Natural killer cell treated with Interleukin-12 subunit alpha and Interleukin-12 subunit beta and Interleukin-15 and Interleukin-18, amount 100 ng/mL, for 72 hours (primary cell): Measurements from ENCODE around the gene MLF2. TPM values are rescaled to one million over a fixed set of nuclear protein-coding genes. Genes with fewer than 3 reads are reported as not detected.

ENCODE experiments used
- ATAC-seq, 2 donors: fragments of 150-1000 bp; cut with Tn5 transposase in 1 of 2; sonication (Bioruptor Pico), chemical (Tn5 transposase) in 1 of 2; 2 replicates each; pipeline ENCODE4 v1.10.0; 2021
- DNase-seq: peaks from one replicate; pipeline ENCODE4 v3.0.0; 2022; ENCODE audit warnings: low spot score
- H3K27ac Mint-ChIP-seq, 2 donors: 1 replicate in 1 of 2; 2 replicates in 1 of 2; pipeline ENCODE4 v1.8.0; 2022; ENCODE audit warnings: mixed read lengths in 2 of 2, mild to moderate bottlenecking in 1 of 2, moderate library complexity in 1 of 2
- H3K27me3 Mint-ChIP-seq, 2 donors: 1 replicate in 1 of 2; 2 replicates in 1 of 2; pipeline ENCODE4 v1.8.0; 2022; ENCODE audit warnings: mixed read lengths in 2 of 2
- H3K36me3 Mint-ChIP-seq: one replicate; pipeline ENCODE4 v1.8.0; 2022; ENCODE audit warnings: mixed read lengths
- H3K4me1 Mint-ChIP-seq, 2 donors: 1 replicate in 1 of 2; 2 replicates in 1 of 2; pipeline ENCODE4 v1.8.0; 2022; ENCODE audit warnings: low read depth in 2 of 2, mixed read lengths in 2 of 2, mild to moderate bottlenecking in 1 of 2
- H3K4me3 Mint-ChIP-seq: one replicate; pipeline ENCODE4 v1.8.0; 2022; ENCODE audit warnings: mixed read lengths
- H3K9me3 Mint-ChIP-seq: 2 replicates; pipeline ENCODE4 v1.8.0; 2022; ENCODE audit warnings: mixed read lengths
- total RNA-seq, 2 donors: library from RNA; stranded (reverse); gene quantifications; one replicate each; pipeline ENCODE4 v1.2.3, GENCODE V29; 2022

MLF2 gene
- total RNA-seq, 2 donors from 2014 or later: 98.3 to 124 TPM

DNA sequence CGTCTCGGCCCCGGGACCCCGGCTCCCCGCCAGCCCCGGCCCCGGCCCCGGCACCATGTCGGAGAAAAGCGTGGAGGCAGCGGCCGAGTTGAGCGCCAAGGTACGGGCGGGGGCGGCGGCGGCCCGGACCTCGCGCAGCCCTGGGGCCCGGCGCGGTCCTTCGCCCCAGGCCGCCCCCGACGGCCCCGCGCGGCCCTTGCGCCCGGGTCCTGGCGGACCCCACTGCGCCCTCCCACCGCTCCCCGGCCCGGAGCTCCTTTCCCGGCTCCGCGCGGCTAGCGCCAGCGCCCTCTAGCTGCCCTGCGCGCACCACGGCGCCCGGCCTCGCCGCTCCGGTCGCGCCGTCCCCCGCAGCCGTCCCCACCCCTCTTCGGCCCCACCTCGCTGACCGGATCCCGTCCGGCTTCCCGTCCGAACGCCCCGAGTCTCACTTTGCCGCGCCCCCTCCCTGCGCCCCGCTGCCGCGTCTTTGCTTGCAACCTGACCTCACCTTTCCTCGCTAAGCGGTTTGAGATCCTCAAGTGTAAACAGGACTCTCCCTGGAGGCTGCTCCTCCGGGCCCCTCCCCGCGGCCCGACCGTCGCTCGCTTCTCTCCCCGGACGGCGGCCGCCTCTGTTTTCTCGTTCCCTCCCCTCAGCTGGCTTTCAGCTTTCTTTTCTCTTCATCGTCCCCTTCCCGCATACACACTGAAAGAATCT is 13.9 kb upstream of the MLF2 start:
- Mint-ChIP-seq H3K4me3 (peak overlapping the region; percentile 93), H3K4me1 (peaks cover 30 to 52% of the 10 kb centered on the region in 2 donors), H3K9me3 (no peaks in the 10 kb centered on the region), H3K27me3 (peaks cover 32 to 36% of the 10 kb centered on the region in 2 donors), H3K27ac (peak overlapping the region; percentile 68 to 72), H3K36me3 (no peaks in the 10 kb centered on the region)
- DNase-seq (peak; percentile 71), ATAC-seq (peak; percentile 79 to 85)

GRCh38 chr12:6765634-6766581 is 13.0 kb upstream of the MLF2 start, which contains the start of gene PTMS:
TSS of gene PTMS (plus strand) at chr12:6766363. CDS start at chr12:6766706, 343 bp downstream.
- DNase-seq (peak; percentile 68), ATAC-seq (peak; percentile 22 to 45)
- H3K27ac Mint-ChIP-seq: peak within 1 kb of the TSS; percentile 68 to 72
- H3K36me3 Mint-ChIP-seq: no peaks in the 10 kb centered on the region
- peaks cover 26 to 43% of the 10 kb centered on the region in 2 donors for H3K4me1 Mint-ChIP-seq
- peaks cover 29% of the 10 kb centered on the region in 2 donors for H3K27me3 Mint-ChIP-seq
- no peaks in the 10 kb centered on the region for H3K9me3 Mint-ChIP-seq
- H3K4me3 Mint-ChIP-seq: peak within 1 kb of the TSS; percentile 93

- Mint-ChIP-seq H3K4me1 (peaks cover 26 to 41% of the 10 kb centered on the region in 2 donors), H3K27ac (peak overlapping the region; percentile 40 to 51), H3K36me3 (no peaks in the 10 kb centered on the region), H3K4me3 (peak overlapping the region; percentile 90), H3K9me3 (no peaks in the 10 kb centered on the region), H3K27me3 (peaks cover 25 to 29% of the 10 kb centered on the region in 2 donors)
- no peak for DNase-seq
- no peak for ATAC-seq
These were observed 12.2 kb upstream of the MLF2 start for GRCh38 chr12:6765048-6765633.

DNA sequence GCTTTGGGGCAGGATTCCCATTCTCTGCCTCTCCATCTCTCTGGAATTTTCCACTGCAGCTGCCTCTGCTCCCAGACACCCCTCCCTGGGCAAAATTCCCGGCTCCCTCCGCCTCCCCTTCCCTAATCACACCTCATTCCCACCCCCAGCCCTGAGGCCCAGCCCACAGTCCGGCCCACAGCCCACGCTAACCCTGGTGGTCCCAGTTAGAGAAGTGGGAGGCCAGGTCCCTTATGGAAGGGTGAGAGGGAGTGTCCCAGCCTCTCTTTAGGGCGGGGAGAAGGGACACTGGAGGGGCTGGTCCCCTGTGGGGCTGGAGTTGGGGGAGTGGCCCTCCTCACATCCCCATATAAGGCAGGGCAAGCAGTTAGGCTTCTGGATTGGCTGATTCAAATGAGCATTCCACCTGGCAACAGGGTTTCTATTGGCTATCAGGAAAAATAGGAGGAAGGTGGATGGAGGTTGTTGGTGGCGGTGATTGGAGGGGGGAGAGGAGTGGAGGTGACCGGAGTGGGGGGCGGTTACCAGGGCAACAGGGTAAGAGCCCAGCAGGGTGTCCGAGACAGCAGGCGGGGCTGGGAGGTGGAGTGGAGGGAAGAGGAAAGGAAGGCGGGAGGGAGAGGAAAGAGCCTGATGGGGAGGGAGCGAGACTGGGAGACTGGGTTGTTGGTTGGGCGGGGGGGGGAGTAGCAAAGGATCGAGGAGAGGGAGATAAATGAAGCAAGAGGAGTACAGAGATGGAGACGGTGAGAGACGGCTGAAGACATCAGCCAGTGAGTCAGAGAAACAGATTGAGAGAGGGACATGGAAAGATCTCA is 11.3 kb upstream of the MLF2 start:
- Mint-ChIP-seq H3K27me3 (peaks cover 20 to 29% of the 10 kb centered on the region in 2 donors), H3K9me3 (no peaks in the 10 kb centered on the region), H3K4me1 (peaks cover 26 to 36% of the 10 kb centered on the region in 2 donors), H3K4me3 (peak overlapping the region; percentile 83), H3K36me3 (no peaks in the 10 kb centered on the region), H3K27ac (peak overlapping the region; percentile 40 to 52)
- DNase-seq (peak; percentile 76), ATAC-seq (peak; percentile 87 to 89)

DNA sequence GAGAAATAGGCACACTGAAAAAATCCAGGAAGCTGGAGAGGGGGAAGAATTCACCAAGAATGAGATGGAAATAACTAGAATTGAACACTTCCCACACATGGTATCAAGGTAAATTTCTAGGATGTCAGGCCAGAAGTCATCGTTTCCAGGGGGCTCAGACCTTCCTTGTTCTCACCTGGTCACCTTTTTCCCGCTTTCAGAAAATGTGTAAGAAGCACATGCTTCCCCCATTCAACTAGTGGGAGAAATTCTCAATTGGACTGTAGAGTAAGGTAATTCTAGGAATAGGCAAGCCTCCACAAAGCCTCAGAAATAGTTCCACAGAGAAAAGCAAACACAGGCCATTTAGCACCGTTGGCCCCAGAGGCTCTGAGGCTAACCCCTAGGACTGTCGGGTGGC is 10.4 kb upstream of the MLF2 start:
- H3K9me3 Mint-ChIP-seq: no peaks in the 10 kb centered on the region
- no peak overlapping the region for H3K4me3 Mint-ChIP-seq
- no peaks in the 10 kb centered on the region for H3K36me3 Mint-ChIP-seq
- peaks cover 26 to 33% of the 10 kb centered on the region in 2 donors for H3K4me1 Mint-ChIP-seq
- H3K27me3 Mint-ChIP-seq: peaks cover 24 to 25% of the 10 kb centered on the region in 2 donors
- no peak overlapping the region for H3K27ac Mint-ChIP-seq
- ATAC-seq (no peak), DNase-seq (peak; percentile 16)

DNA sequence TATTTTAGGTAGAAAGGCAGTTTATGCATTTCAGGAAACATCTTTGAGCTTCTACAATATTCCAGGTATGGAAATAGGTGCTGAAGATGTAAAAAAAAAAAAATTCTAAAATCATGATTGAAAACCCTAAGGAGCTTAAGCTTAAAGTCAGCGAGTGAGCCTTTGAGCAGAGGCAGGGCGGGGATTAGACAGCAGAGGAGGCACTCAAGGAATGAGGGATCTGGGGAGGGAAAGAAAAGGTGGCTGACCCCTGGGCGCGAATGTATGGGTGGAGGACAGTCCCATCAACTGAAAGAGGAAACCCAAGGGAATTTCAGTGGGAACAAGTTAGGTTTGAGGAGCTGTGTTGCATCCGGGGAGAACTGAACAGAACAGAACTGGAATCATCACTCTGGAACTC is 6.8 kb upstream of the MLF2 start:
- ATAC-seq: no peak
- H3K36me3 Mint-ChIP-seq: no peaks in the 10 kb centered on the region

DNA sequence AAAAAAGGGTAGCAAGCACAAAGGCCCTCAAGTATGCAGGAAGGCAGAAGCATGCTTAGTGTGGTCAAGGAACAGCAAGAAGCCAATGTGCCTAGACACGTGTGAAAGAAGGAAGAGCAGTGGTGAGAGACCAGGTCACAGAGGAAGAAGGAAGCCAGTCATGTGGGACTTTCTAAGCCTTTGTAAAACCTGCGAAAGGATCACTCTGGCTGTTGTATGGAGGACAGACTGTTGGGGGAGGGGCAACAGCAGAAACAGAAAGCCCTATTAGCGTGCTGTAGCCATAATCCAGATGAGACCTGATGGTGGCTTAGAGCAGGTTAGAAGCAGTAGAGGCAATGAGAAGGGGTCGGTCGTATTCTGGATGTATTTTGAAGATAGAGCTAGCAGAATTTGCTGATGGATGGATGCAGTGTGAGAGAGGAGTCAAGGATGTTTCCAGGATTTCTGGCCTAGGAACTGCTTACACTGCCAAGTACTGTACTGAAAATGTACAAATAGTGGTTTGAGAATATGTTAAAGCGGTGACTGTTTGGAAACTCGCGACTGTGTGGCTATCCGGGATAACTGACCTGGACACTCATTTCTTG is 5.7 kb upstream of the MLF2 start:
- ATAC-seq (no peak), DNase-seq (peak; percentile 52)
- H3K27me3 Mint-ChIP-seq: peaks cover 8 to 13% of the 10 kb centered on the region in 2 donors
- no peaks in the 10 kb centered on the region for H3K36me3 Mint-ChIP-seq
- peaks cover 9 to 21% of the 10 kb centered on the region in 2 donors for H3K4me1 Mint-ChIP-seq
- peak overlapping the region; percentile 14 for H3K4me3 Mint-ChIP-seq
- H3K9me3 Mint-ChIP-seq: no peaks in the 10 kb centered on the region
- peak overlapping the region in 1 of 2 donors; percentile 11 for H3K27ac Mint-ChIP-seq

More for the DNA sequence above, 6.8 kb upstream of the MLF2 start:
- H3K27ac Mint-ChIP-seq: no peak overlapping the region
- no peaks in the 10 kb centered on the region for H3K9me3 Mint-ChIP-seq
- peaks cover 12 to 24% of the 10 kb centered on the region in 2 donors for H3K4me1 Mint-ChIP-seq
- no peak overlapping the region for H3K4me3 Mint-ChIP-seq
- no peak for DNase-seq
- H3K27me3 Mint-ChIP-seq: peaks cover 14 to 20% of the 10 kb centered on the region in 2 donors

DNA sequence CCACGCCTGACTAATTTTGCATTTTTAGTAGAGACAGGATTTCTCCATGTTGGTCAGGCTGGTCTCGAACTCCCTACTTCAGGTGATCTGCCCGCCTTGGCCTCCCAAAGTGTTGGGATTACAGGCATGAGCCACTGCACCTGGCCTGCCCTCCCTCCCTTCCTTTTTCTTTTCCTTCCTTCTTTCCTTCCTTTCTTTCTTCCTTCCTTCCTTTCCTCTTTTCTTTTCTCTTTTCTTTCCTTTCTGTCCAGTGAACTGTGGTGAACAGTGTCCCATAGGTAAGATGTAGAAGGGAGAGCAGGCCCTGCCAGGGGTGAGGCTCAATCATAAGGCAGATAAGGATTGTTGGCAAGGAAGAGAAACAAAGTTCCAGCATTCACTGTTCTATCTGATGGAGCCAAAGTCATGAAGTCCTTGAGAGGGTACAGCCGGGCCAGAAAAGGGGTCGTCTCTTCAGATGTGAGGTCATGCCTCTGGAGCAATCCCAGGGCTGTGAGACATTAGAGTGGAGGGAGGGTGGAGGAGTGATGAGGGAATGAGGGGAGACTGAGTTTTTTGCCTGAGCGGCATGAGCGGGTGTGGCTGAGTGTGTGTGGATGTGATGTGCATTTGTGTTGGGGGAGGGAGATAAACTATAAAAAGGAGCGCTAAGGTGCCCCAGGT is 4.2 kb upstream of the MLF2 start:
- peaks cover 12 to 23% of the 10 kb centered on the region in 2 donors for H3K4me1 Mint-ChIP-seq
- H3K27ac Mint-ChIP-seq: peak overlapping the region in 1 of 2 donors; percentile 15
- no peaks in the 10 kb centered on the region for H3K36me3 Mint-ChIP-seq
- H3K27me3 Mint-ChIP-seq: peaks cover 8 to 11% of the 10 kb centered on the region in 2 donors
- DNase-seq: peak; percentile 15
- no peaks in the 10 kb centered on the region for H3K9me3 Mint-ChIP-seq
- no peak for ATAC-seq
- no peak overlapping the region for H3K4me3 Mint-ChIP-seq

DNA sequence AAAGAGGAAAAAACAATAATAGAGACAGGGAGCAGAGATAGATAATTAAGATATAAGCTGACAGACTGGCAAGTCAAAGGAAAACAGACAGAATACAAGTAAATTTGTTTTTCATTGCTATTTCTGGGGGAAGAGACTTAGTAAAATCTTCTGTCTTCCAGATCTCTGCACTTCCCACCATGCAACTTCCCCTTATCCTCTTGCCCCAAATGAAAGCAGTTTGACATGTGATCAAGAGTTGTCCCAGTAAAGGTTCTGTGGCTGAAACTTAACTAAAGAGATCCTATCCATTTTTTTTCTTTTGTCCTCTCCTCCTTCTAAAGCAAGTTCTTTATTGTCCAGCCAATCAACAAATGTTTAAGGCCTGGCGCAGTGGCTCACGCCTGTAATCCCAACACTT is 1.5 kb upstream of the MLF2 start:
- DNase-seq: no peak
- no peak for ATAC-seq
- Mint-ChIP-seq H3K9me3 (no peaks in the 10 kb centered on the region), H3K4me1 (peaks cover 18 to 29% of the 10 kb centered on the region in 2 donors), H3K27ac (peak overlapping the region in 1 of 2 donors; percentile 89), H3K36me3 (peaks cover 6% of the 10 kb centered on the region), H3K27me3 (peaks cover 8 to 11% of the 10 kb centered on the region in 2 donors), H3K4me3 (no peak overlapping the region)

DNA sequence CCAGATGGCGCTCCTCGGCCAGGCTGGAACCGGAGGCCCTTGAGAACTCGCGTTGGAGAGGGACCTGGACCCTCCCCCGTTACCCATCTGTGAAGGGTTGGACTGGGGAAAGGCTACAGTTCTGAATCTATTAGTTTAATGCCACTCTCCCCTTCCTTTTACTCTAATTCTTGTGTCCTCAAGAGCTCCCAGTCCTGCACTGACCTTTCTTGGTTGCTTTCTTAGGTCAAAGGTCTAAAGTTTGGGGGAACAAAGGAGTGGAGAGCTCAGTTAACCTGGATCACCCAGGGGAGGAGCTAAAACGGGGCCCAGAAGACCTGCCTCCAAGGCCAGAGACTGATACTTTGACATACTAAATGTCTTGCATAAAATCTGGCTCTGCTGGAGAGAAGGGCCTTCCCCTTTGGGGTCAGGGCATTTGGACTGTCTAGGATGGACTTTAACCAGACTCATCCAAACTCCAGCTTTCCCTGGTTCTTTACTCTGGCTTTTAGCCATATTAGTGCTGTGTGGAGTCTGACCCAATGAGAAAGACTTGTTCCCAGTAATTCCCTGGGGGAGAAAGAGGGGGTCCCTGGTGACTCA is 923 bp upstream of the MLF2 start:
- peak overlapping the region; percentile 91 for H3K4me3 Mint-ChIP-seq
- peak overlapping the region; percentile 89 for H3K27ac Mint-ChIP-seq
- DNase-seq (no peak), ATAC-seq (no peak)
- peaks cover 8 to 10% of the 10 kb centered on the region in 2 donors for H3K27me3 Mint-ChIP-seq
- H3K9me3 Mint-ChIP-seq: no peaks in the 10 kb centered on the region
- H3K4me1 Mint-ChIP-seq: peaks cover 18 to 28% of the 10 kb centered on the region in 2 donors
- peaks cover 6% of the 10 kb centered on the region for H3K36me3 Mint-ChIP-seq

DNA sequence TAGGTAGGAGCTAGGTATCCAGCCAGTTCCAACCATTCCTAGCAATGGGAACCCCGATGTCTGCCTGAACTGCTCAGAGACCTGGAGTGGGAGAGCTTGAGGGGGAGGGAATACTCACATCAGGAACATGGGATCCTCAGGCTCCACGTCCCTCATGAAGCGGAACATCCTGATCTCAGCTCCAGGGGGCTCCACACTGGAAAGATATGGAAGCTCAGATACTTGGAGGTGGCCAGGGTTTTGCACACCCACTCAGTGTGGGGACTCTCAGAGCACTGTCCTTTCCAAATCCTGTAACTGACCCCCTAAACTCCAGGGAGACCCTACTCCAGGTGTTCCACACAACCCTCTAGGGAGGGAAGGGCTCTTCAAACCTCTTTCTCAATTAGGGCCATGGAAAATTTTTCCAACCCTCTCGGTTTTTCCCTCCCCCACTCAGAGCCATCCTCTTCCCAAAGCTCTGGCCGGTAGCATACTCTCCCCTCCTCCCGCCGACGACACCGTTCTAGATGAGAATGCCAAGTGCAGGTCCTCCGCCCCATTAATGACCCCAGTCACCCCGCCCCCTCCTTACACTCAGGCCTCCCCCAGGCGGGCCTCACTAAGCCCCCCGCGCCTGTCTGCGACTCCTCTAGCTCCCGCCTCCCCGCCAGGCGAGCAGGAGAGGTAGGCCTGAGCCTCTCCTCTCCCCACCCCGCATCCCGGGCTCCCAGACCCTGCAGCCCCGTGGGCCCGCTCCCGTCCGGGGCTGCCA is 597 bp downstream of the MLF2 start:
- Mint-ChIP-seq H3K4me1 (peaks cover 12 to 16% of the 10 kb centered on the region in 2 donors), H3K4me3 (peak overlapping the region; percentile 91), H3K9me3 (no peaks in the 10 kb centered on the region), H3K27me3 (peaks cover 2 to 7% of the 10 kb centered on the region in 2 donors), H3K36me3 (peaks cover 16% of the 10 kb centered on the region), H3K27ac (peak overlapping the region; percentile 89)
- no peak for DNase-seq
- peak in 1 of 2 donors; percentile 1 for ATAC-seq
